NCI-H748 treated with DMSO at 0.1 percent for 48 hours (cell line): ENCODE results near the gene SLC7A11.

Experiments used
- DNase-seq: peaks from one replicate; lab custom pipeline; 2025; lab: John Stamatoyannopoulos, UW

The SLC7A11 gene

DNA sequence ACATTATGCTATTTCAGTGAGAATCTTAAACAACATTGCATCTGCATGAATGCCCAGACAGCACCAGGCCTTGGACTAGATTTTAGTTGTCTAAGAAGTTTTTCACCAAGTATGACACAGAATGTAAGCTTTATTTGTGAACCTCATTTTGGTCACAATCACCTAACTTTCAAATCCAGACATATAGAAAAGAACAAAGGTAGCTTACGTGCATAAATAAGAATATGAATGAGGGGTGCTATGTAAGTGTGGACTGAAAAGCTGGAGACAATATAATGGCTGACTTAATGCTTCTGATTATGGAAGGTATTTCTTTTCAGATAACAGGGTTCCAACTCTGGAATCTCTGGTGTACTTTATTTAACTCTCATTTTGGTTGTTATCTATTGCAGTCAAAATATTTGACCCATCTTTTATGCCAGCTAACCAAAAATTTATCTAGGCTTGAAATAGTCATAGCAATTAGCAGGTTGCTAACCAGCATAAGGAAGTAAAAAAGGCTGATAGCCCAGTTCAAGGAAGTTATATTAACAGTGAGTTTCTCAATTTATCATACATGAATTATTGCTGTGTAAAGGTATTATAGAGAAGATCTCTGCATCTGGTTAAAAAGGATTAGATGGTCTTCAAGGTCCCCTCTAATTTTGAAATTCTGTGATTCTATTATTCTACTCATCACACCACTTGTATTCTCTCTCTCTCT is 36.5 kb downstream of the SLC7A11 start:
- DNase-seq, result no peak

- DNase-seq, result peak; percentile 91
Measured at GRCh38 chr4:138204507-138204906, 37.6 kb downstream of the SLC7A11 start.

- no peak for DNase-seq
Measured at GRCh38 chr4:138202686-138203085, 39.5 kb downstream of the SLC7A11 start.

- DNase-seq, result no peak
Measured at GRCh38 chr4:138200236-138200590, 41.9 kb downstream of the SLC7A11 start.

DNA sequence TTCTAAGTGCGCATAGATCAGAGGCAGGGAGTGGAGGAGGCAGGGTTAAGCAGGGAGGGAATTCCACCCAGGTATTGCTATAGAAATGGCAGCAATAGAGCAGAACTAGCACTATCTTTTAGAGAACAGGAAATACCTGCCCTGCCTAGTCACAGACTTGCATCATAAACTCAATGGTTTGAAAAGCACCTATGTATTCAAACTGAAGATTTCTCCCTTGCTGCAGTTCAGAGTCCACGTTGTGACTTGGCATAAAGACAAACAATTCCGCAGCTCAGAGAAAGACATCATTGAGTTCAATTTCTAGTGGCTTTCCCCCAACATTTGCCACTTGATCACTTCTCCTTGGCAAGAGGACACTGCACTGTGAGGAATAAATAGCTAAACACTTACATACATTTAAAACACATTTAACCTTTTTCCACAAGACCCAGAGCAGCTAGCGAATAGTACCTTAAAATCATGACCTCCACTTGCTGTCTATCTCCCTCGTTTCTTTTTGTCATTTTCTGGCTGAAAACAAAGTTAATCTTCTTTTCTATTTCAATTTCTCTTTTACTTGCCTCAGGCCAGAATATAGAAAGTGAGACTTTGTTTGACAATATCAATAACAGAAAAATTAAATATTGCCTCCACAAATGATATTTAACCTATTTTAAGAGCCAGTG is 42.4 kb downstream of the SLC7A11 start:
- DNase-seq, result peak; percentile 36

DNA sequence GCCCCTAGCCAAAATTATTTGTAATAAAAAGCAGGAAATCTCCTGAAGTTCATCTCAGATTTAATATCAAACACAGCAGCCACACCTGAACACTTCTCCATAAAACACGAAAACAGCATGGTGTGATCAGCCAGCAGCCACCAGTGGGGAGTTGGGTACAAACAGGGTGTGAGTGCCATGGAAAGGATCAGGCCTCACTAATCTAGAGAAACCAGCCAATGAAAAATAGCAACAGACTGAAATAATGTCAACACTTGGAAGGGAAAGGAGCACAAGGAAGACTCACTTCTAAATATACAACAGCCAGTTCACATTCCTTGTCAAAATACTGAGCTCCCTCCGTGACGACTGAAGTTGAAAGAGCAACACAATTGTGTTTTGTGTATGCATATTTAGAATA is 46.0 kb downstream of the SLC7A11 start:
- no peak for DNase-seq

DNA sequence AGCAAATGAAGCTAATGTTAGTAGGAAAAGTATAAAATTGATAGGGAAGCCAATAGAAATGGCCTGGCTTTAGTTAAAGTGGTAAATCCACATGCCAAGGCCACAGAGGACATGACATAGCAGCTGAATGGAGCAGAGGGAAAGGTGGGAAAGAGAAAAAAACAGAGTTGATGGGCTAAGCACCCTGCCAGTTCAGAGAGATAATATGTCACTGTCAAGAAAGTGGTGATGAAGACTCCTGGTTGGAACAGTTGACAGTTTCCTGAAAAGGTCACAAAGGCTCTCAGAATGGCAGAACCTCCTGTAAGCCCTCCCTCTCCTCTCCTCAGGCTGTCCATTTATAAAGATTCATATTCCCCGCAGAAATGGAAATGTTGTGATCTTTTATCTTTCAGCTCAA is 48.2 kb downstream of the SLC7A11 start:
- DNase-seq, result no peak

DNA sequence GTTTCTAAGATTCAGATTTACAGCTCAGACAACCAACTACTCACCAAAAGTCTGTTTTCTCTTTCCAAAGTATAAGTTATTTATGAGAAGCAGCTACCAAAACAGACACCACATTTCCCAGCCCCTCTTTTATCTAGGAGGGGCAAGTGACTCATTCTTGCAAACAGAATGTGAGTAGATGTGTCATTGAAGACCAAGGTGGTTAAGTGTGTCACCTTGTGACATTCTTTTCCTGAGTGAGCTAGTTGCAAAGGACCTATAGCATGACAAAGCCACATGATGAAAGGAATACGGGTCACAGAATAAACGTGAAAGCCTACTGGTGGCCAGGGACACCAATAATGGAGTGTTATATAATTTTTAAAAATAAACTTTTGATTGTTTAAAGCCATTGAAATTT is 50.0 kb downstream of the SLC7A11 start:
- DNase-seq, result no peak

DNA sequence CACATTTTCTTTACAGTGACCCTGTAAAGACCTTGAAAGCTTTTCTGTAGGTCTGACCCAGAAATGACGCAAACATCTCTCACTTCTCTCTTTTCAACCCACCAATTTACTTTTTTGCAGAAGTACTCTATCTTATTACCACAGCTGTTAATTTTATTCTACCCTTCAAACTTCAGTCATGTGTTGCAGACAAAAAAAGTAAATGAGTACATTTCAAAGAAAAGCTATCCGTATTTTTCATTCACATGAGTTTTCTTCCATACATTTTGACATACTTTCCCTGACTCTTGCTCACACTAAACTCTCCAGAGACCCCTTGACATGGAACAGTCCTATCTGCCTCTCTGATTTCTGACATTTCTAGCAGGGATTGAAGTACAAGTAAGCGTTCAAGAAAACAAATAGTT is 51.7 kb downstream of the SLC7A11 start:
- DNase-seq, result no peak

- no peak for DNase-seq
Measured at GRCh38 chr4:138189206-138189605, 52.9 kb downstream of the SLC7A11 start.

GRCh38 chr4:138188406-138189084 is 53.6 kb downstream of the SLC7A11 start:
- no peak for DNase-seq

DNA sequence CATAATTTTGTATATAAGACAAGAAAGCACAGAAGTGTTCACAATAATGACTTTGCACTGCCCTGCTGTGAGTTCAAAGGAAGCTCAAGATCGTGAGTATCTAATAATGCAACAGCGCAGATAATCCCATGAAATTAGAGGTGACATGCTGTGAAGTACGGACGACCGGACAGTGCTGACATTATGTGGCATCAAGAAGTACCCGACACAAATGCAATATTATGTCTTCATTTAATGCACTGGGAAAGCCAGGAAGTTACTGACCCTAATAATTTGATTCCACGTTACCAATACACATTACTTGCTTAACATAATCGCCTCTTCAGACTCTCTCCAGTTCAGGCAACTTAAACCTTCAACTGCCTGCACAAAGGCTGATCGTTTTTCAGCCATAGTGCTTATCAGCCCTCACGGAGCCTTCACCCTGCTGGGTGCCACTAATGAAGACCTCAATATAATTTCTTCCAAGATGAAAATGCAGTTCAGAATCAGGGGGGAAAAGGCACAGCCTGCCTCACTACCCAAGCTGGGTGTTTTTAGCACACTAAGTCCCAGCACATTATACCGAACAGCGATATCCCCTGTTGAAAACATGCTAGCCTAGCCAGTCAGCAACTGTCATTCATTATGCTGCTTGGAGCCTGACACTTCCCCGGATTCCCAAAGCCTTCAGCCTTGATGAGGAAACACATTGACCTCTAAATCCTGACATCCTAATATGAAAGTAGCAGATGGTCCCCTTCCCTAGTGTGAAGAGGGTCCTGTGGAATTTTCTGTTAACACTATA is 56.1 kb downstream of the SLC7A11 start:
- no peak for DNase-seq

DNA sequence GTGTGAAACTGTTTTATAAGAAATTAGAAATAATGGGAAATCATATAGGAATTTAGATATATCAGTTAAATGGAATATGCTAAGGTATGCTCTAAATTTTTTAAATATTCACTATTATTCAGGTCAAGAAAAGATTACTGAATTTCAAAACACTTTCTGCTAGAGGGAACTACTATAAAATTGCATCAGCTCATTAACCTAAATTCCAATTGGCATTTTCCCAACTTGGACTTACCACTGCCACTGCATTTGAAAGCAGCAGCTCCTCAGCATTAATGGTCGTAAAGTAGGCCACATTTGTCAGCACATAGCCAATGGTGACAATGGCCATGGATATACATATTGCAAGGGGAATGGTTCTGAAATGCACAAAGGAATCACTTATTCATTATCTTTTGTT is 57.3 kb downstream of the SLC7A11 start:
- DNase-seq, result no peak

- DNase-seq, result peak; percentile 28
Measured at GRCh38 chr4:138182838-138183426, 59.2 kb downstream of the SLC7A11 start.

- no peak for DNase-seq
Measured at GRCh38 chr4:138181287-138181686, 60.9 kb downstream of the SLC7A11 start.

DNA sequence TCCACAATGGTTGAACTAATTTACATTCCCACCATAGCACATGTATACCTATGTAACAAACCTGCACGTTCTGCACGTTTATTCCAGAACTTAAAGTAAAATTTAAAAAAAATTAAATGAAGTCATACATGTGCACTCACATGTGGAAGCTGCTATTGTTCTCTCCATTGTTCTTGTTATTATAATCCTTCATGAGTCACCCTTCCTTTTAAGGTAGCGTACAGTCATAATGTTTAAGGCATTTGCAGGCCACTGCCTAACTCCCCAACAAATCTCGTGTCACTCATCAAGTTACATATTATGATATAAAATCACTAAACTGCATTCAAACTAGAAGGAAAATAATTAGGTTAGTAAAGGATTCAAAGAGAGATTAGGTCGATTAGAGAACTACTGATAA is 63.6 kb downstream of the SLC7A11 start:
- DNase-seq, result no peak

DNA sequence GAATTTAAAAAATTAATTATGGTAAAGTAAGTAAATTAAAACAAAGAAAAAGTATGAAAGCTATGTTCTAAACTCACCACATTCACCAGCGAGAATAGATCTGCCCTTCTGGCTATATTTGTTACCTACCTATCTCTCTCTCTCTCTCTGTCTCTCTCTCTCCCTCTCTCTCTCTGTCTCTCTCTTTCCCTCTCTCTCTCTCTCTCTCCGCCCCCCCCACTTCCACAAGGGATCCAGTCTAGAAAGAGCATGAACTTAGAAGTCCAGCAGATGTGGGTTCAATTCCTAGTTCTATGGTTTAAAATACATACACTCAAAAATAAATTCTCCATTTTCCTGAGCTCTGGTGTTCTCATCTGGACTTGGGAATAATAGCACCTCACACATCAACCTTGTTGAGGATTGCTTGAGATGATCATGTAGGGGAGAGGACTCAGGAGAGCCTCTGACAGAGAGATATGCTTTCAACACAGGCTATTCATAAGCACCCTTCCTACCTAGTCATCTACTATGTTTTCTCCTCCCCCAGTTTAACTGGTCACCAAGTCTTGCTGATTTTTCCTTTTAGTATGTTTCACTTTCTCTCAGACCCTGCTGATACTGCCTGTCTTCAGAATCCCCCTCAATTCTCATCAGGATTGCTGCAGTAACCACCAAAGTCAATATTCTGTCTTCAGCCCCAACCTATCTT is 64.7 kb downstream of the SLC7A11 start:
- no peak for DNase-seq

DNA sequence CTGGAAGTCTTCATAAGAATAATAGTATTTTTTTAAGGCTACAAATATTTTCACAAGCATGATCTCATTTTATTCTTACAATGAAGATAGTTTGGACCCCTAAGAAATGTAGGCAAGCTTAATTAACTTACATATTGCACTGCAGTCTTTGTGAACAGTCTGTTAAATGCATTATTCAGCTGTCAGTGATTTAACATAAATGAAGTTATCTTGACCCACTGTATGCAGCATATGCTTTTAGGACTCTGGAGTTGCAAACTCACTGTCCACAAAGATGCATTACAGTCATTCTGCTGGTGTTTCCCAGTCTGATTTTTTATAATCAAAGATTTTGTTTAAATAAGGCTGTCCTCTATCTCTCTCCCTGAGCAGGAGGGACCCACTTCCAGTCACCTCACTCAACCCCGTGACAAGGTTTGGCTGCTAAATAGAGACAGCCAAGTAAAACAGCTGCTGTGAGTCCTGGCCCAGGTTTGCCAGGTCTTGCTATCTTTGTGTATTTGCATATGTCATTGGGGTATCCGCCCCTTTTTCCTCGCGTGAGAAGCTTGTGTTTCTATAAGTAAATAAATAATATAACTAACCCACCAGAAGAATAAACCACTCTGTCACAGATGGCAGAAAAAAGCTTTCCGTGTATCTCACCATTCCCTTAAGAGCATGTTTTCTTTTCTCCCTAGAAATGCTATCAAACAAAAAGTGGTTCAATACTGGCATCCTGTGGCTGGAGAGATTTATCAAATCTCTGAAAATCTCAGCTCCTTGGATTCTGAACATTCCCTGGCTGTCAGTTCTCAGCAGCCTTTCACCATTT is 67.0 kb downstream of the SLC7A11 start:
- DNase-seq, result peak; percentile 41

GRCh38 chr4:138164208-138164607 is 77.9 kb downstream of the SLC7A11 start:
- DNase-seq, result no peak

GRCh38 chr4:138163171-138163570 is 79.0 kb downstream of the SLC7A11 start:
- no peak for DNase-seq

DNA sequence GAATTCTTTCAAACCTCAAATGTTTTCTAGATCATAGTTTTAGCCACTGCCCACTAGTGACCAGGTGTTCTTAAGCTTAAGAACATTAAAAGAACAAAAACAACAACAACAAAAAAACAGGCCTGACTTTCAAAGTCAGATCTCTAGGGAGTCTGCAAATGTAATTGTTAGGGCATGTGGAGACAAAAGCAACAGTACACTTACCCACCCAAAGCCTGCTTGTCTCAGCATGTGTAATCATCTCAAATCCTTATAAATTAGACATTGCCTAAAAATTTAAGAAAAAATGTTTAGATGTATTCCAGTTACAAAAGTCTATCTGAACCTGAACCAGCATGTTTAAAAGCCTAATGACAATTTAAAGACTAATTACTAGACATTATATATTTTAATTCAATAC is 79.9 kb downstream of the SLC7A11 start:
- no peak for DNase-seq
